ENCODE results near the gene DPEP1.
"Not testable (repeated sequence)": the region's sequence is repeated elsewhere in the genome, so short reads cannot be mapped to it uniquely, and the experiment has no call there.

DPEP1 gene

DNA sequence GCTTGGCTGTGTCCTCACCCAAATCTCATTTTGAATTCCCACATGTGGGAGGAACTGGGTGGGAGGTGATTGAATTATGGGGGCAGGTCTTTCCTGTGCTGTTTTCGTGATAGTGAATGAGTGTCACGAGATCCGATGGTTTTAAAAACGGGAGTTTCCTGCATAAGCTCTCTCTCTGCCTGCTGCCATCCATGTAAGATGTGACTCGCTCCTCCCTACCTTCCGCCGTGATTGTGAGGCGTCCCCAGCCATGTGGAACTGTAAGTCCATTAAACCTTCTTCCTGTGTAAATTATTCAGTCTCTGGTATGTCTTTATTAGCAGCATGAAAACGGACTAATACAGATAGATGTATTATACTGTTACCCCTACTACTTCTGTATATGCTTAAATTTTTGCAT, 47.8 kb downstream of the DPEP1 start:
- DNase-seq (ENCODE audit: low read depth): no peak
- no peak overlapping the region for H3K4me3 ChIP-seq (ENCODE audit: low read depth, low read length)
- TF ChIP-seq, protein P1, sequence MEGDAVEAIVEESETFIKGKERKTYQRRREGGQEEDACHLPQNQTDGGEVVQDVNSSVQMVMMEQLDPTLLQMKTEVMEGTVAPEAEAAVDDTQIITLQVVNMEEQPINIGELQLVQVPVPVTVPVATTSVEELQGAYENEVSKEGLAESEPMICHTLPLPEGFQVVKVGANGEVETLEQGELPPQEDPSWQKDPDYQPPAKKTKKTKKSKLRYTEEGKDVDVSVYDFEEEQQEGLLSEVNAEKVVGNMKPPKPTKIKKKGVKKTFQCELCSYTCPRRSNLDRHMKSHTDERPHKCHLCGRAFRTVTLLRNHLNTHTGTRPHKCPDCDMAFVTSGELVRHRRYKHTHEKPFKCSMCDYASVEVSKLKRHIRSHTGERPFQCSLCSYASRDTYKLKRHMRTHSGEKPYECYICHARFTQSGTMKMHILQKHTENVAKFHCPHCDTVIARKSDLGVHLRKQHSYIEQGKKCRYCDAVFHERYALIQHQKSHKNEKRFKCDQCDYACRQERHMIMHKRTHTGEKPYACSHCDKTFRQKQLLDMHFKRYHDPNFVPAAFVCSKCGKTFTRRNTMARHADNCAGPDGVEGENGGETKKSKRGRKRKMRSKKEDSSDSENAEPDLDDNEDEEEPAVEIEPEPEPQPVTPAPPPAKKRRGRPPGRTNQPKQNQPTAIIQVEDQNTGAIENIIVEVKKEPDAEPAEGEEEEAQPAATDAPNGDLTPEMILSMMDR (IDR thresholded peaks at IDR 0.05; ENCODE audit: insufficient read depth, low read depth, low read length, missing control alignments): no peak

DNA sequence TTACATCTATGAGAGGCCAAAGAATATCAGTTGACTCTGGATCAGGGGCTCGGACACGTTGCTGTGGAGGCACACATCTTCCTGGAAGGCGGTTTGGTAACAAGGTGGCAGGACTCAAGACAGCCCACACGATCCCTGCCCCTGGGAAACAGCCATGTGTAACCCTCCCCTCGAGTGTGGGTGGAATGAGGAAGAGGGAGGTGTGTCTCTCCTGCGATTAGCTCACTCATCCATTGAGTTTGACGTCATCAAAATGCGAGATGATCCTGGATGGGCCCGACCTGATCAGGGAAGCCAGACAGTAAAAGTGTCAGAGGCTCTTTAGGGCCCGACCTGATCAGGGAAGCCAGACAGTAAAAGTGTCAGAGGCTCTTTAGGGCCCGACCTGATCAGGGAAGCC, 50.8 kb downstream of the DPEP1 start:
- H3K4me3 ChIP-seq (ENCODE audit: low read depth, low read length); DNase-seq (ENCODE audit: low read depth): not testable (repeated sequence)

DNA sequence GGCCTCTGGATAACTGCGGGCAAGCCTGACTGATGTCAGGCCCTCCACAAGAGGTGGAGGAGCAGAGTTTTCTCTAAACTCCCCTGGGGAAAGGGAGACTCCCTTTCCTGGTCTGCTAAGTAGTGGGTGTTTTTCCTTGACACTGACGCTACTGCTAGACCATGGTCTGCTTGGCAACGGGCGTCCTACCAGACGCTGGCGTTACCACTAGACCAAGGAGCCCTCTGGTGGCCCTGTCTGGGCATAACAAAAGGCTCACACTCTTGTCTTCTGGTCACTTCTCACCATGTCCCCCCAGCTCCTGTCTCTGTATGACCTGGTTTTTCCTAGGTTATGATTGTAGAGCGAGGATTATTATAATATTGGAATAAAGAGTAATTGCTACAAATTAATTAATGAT, 53.6 kb downstream of the DPEP1 start:
- not testable (repeated sequence) for H3K4me3 ChIP-seq (ENCODE audit: low read depth, low read length); DNase-seq (ENCODE audit: low read depth)
- TF ChIP-seq, protein P1 (IDR thresholded peaks at IDR 0.05; ENCODE audit: insufficient read depth, low read depth, low read length, missing control alignments): peak; percentile 8

DNA sequence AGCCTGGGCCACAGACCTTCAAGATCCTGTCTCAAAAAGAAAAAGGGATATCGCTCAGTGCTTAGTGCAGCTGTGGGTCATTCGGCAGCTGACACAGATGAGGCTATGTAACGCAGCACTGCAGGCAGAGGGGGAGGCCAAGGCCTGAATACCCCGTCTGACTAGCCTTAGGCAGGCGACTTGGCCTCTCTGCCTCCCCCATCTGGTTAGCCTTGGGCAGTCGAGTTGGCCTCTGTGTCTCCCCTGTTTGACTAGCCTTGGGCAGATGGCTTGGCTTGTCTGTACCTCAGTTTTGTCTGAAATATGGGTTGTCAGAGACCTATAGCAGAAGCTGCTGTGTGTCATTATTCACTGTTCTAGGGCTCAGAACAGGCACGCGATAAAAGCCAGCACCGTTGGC, 54.2 kb downstream of the DPEP1 start:
- TF ChIP-seq, protein P1 (IDR thresholded peaks at IDR 0.05; ENCODE audit: insufficient read depth, low read depth, low read length, missing control alignments): no peak
- H3K4me3 ChIP-seq (ENCODE audit: low read depth, low read length): no peak overlapping the region
- no peak for DNase-seq (ENCODE audit: low read depth)

DNA sequence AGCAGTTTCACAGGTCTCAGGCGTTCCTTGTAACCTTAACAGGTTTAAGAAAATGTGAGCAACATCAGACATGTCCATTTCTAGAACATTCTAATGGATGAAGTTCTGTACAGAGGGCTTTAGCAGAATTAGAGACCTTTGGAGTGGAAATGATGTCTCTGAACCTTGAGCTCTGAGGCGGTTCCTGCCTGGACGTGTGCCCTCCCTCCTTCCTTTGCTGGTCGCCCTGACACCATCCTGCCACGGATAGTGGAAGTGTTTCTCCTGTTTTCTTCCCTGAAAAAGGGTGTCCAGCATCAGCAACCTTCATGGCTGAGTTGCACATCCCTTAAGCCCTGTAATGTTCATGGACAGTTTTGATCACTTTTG, 55.3 kb downstream of the DPEP1 start:
- DNase-seq (ENCODE audit: low read depth): no peak
- TF ChIP-seq, protein P1 (IDR thresholded peaks at IDR 0.05; ENCODE audit: insufficient read depth, low read depth, low read length, missing control alignments): no peak

DNA sequence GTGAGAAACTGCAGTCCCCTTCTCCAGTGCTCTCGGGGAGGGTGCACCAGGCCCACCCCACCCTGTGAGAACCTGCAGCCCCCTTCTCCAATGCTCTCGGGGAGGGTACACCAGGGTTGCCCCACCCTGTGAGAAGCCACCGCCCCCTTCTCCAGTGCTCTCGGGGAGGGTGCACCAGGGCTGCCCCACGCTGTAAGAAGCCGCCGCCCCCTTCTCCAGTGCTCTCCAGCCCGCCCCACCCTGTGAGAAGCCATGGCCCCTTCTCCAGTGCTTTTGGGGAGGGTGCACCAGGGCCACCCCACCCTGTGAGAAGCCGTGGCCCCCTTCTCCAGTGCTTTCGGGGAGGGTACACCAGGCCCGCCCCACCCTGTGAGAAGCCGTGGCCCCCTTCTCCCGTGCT, 56.3 kb downstream of the DPEP1 start:
- DNase-seq (ENCODE audit: low read depth): no peak
- no peak overlapping the region for H3K4me3 ChIP-seq (ENCODE audit: low read depth, low read length)
- TF ChIP-seq, protein P1 (IDR thresholded peaks at IDR 0.05; ENCODE audit: insufficient read depth, low read depth, low read length, missing control alignments): no peak

More for the DNA sequence above, 55.3 kb downstream of the DPEP1 start:
- no peak overlapping the region for H3K4me3 ChIP-seq (ENCODE audit: low read depth, low read length)

DNA sequence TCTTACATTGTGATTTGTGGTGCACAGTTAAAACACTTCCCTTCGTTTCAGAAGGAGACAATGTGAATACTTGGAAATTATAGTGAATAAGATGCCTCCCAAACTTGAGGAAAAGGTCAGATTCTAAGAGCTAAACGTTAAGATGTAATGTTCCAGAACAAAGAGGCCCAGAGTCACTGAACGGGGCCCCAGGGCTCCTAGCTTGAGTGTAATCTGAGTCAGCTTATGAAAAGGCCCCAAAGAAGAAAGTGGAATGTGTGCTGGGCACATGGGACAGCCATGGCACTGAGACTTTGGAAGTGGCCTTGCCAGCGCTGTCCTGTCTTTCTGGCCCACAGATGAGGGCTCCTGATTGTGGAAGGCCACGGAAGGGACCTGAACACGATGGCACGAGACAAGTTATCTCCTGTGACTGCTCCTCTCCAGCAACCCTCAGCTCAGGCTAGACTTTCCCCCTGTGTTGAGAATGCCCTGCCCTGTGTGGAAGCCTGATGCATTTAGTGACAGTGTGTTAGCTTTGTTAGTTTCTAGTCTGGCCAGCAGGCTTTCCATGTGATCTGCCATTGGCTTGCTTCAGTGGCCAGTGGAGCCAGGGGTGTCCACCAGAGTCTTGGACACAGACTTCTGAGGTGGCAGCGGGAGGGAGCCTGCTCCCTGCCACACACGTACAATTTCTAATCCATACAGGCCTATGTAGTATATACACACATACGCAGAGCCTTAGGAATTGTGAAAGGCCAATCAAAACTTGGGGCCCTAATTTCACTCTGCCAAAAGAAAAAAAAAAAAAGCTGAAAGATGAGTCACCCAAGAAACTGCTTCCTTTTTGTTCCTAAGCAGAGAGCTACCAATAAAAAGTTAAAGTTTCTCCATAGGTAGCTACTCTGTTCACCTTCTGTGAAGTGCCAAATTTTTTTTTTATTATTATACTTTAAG, 57.3 kb downstream of the DPEP1 start:
- H3K4me3 ChIP-seq (ENCODE audit: low read depth, low read length): no peak overlapping the region
- DNase-seq (ENCODE audit: low read depth): no peak
- TF ChIP-seq, protein P1 (IDR thresholded peaks at IDR 0.05; ENCODE audit: insufficient read depth, low read depth, low read length, missing control alignments): no peak

DNA sequence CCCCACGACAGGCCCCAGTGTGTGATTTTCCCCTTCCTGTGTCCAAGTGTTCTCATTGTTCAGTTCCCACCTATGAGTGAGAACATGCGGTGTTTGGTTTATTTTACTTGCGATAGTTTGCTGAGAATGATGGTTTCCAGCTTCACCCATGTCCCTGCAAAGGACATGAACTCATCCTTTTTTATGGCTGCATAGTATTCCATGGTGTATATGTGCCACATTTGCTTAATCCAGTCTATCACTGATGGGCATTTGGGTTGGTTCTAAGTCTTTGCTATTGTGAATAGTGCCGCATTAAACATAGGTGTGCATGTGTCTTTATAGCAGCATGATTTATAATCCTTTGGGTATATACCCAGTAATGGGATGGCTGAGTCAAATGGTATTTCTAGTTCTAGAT, 58.1 kb downstream of the DPEP1 start:
- DNase-seq (ENCODE audit: low read depth); H3K4me3 ChIP-seq (ENCODE audit: low read depth, low read length): not testable (repeated sequence)
